Colon (tissue), 2 donors: Measurements from ENCODE around the gene HOMER3.

Source experiments
- FAIRE-seq: peaks from 2 replicates; lab custom pipeline; 2012; peaks lifted over from hg19 to GRCh38; lab: Jason Lieb, UNC
- donor health status: control.
- donor health status: control.

The HOMER3 gene

DNA sequence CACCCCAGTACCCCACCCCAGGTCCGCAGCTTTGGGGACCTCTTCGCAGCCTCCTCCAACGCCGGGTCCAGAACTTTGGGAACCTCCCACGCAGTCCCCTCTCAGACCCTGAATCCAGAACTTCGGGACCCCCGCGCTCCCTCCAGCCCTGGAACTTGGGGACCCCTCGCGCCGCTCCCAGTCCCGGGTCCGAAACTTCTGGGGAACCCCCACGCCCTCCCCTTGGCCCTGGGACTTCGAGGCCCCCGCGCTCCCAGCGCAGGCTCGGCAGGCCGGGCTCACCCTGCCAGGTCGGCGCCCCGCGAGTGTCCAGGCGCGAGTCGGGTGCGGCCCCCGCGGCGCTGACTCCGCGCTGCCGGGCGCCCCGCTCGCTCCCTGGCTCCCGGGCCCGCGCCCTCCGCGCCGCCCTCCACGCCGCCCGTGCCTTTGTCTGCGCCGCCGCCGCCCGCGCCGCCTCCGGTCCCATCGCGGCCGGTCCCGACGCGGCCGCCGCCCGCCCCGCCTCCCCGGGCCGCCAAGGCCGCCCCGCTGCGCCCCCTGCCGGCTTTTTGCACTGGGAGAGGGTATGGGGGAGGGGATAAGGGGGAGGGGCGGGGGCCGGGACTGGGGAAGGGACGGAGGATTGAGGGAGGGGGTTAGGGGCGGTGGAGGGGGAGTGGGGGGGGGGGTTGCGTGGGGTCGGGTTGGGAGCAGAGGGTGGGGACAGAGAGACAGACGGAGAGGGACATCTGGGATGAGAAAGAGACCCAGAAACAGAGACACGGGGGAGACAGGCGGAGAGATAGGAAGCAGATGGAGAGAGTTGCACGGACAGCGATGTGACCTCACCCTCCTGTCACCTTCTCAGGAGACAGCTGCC is at the start of gene HOMER3:
Gene HOMER3, minus strand, starts transcription at position 449 of the 859 bp plus-strand sequence. CDS start 2,235 bp downstream, outside the sequence.
- no peak for FAIRE-seq

DNA sequence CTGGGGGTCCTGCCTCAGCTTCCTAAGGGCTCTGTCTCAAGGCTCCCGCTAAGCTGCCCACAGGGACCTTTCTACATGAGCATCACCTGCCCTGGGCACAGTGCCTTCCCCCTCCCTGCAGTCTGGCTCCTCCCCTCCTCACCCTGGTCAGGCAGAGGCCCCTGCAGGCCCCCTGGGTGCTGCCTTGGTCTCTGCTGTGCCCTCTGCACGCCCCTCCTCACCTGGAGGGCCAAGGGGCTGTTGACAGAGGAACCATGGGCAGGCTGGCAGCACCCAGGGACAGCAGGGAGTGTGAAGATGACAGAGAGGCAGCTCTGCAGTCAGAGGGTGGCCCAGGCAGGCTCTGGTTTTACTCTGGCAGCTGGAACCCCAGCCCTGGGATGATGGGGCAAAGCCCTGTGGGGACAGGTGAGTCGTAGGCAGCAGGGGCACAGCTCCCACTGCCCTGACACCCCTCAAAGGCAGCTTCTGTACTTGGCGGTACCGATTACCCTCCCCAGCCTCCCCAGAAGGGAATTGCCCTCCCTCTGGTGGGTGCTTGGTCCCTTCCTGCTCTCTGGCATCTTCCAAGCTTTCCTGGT is 49.2 kb upstream of the HOMER3 start:
- no peak for FAIRE-seq

- no peak for FAIRE-seq
These were observed 48.3 kb upstream of the HOMER3 start for GRCh38 chr19:18989316-18989715.

DNA sequence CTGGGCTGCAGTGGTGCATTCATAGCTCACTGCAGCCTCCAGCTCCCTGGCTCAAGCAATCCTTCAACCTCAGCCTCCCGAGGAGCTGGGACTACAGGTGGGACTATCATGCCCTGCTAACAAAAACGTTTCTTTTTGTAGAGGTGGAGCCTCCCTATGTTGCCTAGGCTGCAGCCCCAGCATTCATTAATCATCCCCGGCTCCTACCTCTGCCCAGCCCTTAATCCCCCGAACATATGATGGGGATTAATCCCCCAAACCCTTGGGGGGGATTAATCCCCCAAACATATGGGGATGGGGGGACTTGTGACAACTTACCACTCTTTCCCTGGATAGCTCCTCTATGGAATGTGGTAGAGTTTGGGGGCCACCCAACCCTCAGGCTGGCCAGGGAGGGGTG is 46.4 kb upstream of the HOMER3 start:
- FAIRE-seq = no peak

GRCh38 chr19:18985257-18985656 is 44.2 kb upstream of the HOMER3 start:
- FAIRE-seq = no peak

DNA sequence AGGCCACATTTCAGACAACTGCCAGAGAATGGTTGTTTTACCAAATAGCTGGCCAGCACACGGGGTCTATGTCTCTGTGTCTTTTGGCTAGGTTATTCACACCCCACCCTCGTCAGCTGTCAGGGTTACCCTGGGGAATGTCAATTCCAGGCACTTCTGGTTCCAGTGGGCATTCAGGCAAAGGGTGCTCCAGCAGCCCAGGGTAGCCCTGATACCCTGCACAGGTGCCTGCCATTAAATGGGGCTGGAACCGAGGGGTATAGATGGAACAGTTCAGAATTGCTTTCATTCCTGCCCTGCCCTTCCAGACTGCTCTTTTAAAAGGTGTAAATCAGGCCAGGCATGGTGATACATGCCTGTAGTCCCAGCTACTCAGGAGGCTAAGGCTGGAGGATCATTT is 43.2 kb upstream of the HOMER3 start:
- FAIRE-seq = no peak

DNA sequence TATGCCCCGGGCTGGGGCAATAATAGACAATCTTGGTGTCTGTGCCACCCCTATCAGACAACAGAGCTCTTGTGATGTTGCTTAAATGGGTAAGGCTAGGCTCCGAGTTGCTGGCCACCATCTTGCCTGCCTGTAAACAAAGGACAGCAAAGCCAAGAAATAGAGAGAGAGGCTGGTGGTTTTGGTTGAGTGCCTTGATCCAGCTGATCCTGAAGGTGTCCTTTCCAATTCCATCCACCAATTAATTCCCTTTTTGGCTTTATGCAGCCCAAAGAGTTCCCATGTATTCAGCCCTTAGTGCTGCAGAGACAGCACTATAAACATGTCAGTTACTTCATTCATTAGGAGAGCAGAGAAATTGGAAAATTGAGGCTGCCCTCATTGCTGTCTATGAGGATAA is 41.7 kb upstream of the HOMER3 start:
- no peak for FAIRE-seq

DNA sequence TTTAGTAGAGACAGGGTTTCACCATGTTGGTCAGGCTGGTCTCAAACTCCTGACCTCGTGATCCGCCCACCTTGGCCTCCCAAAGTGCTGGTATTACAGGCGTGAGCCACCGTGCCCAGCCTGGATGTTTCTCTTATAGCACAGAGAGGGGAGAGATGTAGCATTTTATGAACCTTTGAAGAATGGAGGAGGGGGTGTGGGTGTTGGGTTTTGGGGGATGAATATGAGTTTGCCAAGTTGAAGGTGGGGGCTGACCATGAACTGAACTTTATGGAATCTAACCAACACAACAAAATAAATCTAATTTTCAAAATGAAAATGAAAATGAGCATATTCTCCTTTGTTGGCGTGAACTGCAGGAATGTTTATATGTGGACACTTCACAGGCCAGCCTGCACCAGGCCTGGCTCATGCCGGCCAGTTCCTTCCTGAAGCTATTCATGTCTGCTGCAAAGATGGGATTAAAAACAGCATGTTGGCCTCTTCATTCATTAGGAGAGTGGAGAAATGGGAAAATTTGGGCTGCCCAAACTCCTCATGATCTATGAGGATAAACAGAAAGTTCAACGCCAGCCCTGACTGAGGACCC is 39.5 kb upstream of the HOMER3 start:
- no peak for FAIRE-seq

DNA sequence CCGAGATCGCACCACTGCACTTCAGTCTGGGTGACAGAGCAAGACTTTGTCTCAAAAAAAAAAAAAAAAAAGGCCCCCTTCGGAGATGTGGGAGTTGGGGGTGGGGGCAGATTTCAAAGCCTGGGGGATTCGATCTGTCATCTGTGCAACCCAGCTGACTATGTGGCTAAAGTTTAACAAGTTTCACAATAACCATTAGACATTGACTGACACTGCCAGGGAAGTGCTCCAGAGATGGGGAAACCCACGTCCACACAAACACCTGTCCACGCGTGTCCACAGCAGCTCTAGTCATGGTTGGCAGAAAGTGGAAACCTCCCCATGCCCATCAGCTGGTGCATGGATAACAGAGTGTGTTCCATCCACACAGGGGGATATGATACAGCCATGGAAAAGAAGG is 37.6 kb upstream of the HOMER3 start:
- FAIRE-seq = no peak

- FAIRE-seq = no peak
These were observed 34.9 kb upstream of the HOMER3 start for GRCh38 chr19:18975869-18976268.

GRCh38 chr19:18975011-18975410 is 34.0 kb upstream of the HOMER3 start:
- no peak for FAIRE-seq

GRCh38 chr19:18972851-18973250 is 31.8 kb upstream of the HOMER3 start:
- FAIRE-seq = no peak

- FAIRE-seq = no peak
These were observed 31.3 kb upstream of the HOMER3 start for GRCh38 chr19:18972301-18972811.

GRCh38 chr19:18969931-18970659 is 29.1 kb upstream of the HOMER3 start:
- FAIRE-seq = no peak

- FAIRE-seq = no peak
These were observed 26.5 kb upstream of the HOMER3 start for GRCh38 chr19:18967358-18968146.

DNA sequence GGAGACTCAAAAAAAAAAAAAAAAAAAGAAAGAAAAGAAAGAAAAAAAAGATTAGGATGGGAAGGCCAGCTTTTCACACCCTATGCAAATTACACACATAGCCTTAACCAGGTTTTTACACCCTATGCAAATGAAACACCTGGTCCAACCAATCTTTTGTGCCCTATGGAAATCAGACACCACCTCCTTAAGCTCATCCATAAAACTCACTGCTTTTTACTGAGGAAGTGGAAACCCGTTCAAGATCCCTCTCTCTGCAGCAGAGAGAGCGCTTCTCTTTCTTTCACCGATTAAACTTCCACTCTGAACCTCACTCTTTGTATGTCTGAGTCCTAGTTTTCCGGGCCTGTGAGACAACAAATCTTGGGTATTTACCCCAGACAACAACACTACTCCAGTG is 25.3 kb upstream of the HOMER3 start:
- no peak for FAIRE-seq

- no peak for FAIRE-seq
These were observed 23.1 kb upstream of the HOMER3 start for GRCh38 chr19:18964121-18964520.

DNA sequence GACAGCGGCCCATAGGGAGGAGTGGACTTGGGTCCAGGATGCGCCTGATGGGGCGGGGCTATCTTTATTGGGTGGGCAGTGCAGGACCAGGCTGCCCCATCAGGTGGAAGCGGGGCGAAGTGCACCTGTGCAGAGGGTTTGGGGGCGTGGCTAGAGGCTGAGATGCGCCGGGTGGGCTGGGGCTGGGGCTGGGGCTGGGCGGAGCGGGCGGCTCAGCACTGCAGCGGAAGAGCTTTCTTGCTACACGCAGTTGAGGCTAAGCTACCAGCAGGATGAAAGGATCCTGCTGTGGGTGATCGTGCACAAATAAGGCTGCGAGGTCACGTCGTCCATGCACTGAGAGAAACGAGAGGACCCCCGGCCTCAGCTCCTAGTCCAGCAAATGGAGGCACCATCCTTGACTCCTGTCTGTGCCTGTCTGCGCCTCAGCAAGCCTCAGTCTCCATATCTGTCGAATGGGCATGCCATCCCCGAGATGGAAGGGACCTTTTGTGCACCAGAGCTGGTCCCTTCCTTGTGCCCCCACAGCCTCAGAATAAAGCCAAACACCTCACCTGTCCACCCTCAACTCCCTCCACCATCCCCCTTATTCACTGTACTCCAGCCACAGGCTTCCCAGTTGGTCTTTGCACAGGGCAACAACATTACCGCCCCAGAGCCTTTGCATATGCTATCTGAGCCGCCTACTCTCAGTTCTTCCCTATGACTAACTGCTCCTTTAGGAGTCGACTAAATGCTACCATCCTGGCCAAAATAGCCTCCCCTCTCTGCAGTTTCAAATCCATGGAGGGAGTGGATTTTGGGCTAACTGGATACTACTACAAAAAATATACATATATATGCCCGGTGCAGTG is 21.0 kb upstream of the HOMER3 start:
- FAIRE-seq = no peak

DNA sequence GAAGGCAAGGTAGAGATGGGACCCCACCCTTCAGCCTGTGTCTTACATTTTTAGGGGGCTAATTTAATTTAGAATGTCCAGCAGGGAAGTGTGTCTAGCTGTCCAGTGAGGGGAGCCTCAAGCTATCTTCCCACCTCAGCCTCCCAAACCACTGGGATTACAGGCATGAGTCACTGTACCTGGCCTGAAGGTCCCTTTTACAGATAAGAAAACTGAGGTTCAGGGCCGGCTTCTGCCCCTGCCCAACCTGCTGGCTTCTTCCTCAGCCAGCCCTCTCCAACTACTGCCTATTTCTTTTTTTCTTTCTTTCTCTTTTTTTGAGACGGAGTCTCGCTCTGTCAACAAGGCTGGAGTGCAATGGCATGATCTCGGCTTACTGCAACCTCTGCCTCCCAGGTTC is 19.4 kb upstream of the HOMER3 start:
- no peak for FAIRE-seq

DNA sequence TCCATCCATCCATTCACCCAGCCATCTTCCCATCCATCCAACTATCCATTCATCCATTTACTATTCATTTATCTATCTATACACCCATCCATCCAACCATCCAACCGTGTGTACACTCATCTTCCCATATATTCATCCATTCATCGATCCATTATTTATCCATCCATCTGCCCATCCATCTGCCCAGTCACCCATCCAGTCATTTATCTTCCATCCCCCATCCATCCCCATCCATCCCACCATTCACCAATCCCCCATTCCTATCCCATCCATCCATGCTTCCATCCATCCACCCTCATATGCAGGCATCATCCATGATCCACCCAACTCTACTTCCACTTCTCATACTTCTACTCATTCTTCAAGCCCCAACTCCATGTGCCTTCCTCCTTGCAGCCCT is 14.0 kb upstream of the HOMER3 start:
- no peak for FAIRE-seq

- FAIRE-seq = no peak
These were observed 13.1 kb upstream of the HOMER3 start for GRCh38 chr19:18954094-18954493.
